K562 (cell line): ENCODE results near the gene GLIPR2.

Experiments
- BHLHE40 ChIP-seq: IDR thresholded peaks from 2 replicates; pipeline ENCODE4 v1.6.1; 2011; ENCODE audit warnings: low read length, improper control_type of control experiment
- CTCF ChIP-seq, 3 experiments: IDR thresholded peaks in 2 of 3; conservative IDR thresholded peaks in 1 of 3; 2 replicates each; pipeline ENCODE4 v1.5.1; 2011 to 2012; ENCODE audit warnings: low read length in 3 of 3, mild to moderate bottlenecking in 3 of 3, control low read depth in 2 of 3, improper control_type of control experiment in 1 of 3, inconsistent platforms in 1 of 3, low read depth in 1 of 3, mixed read lengths in 1 of 3, moderate library complexity in 1 of 3; ENCODE audit not compliant: insufficient read depth in 2 of 3
- EHMT2 ChIP-seq: fragments of 450-650 bp; IDR thresholded peaks from 2 replicates; pipeline ENCODE4 v1.6.1; 2018; ENCODE audit warnings: antibody characterized with exemption
- EZH2 ChIP-seq: IDR thresholded peaks from 2 replicates; pipeline ENCODE4 v1.6.1; 2012; ENCODE audit warnings: low read depth, mild to moderate bottlenecking, inconsistent platforms, low read length, borderline replicate concordance
- HDAC2 ChIP-seq: fragments of 450-650 bp; IDR thresholded peaks from 2 replicates; pipeline ENCODE4 v1.6.1; 2016; ENCODE audit warnings: mild to moderate bottlenecking
- JUN ChIP-seq, 2 experiments: sonication (generic) in 1 of 2; formaldehyde crosslinking in 1 of 2; IDR thresholded peaks; 2 replicates each; pipeline versions ENCODE4 v1.6.1 to v1.8.0; 2012 to 2022; ENCODE audit warnings: borderline replicate concordance in 2 of 2, mild to moderate bottlenecking in 2 of 2, improper control_type of control experiment in 1 of 2, low read depth in 1 of 2, low read length in 1 of 2, missing genetic modification reagents in 1 of 2
- KLF6 ChIP-seq: fragments of 250-450 bp; sonication (Bioruptor Pico); IDR thresholded peaks from 2 replicates; pipeline ENCODE4 v1.4.0; 2020; ENCODE audit warnings: mild to moderate bottlenecking, moderate library complexity, borderline replicate concordance
- NR1H2 ChIP-seq: sonication (generic); formaldehyde crosslinking; IDR thresholded peaks from 2 replicates; pipeline ENCODE4 v1.4.0; 2020; ENCODE audit warnings: mild to moderate bottlenecking, missing genetic modification reagents
- POLR2G ChIP-seq: fragments of 200-400 bp; formaldehyde crosslinking; IDR thresholded peaks from 2 replicates; pipeline ENCODE4 v1.6.1; 2017; ENCODE audit warnings: low read depth, mild to moderate bottlenecking, antibody characterized with exemption, low read length, moderate library complexity
- PRPF4 ChIP-seq: fragments of 200-400 bp; formaldehyde crosslinking; IDR thresholded peaks from one replicate; pipeline ENCODE4 v1.6.1; 2017; ENCODE audit warnings: low read length, low read depth, mild to moderate bottlenecking; ENCODE audit not compliant: insufficient read depth, poor library complexity, severe bottlenecking
- RAD21 ChIP-seq, 2 experiments: fragments of 250-450 bp in 1 of 2; fragments of 450-650 bp in 1 of 2; sonication (Bioruptor Pico) in 1 of 2; formaldehyde crosslinking in 1 of 2; IDR thresholded peaks in 1 of 2; conservative IDR thresholded peaks in 1 of 2; 2 replicates each; pipeline versions ENCODE4 v1.4.0 to v1.8.0; 2020 to 2022; ENCODE audit warnings: mild to moderate bottlenecking in 2 of 2, moderate library complexity in 1 of 2
- REST ChIP-seq, 2 experiments: fragments of 450-650 bp; formaldehyde crosslinking in 1 of 2; IDR thresholded peaks; 2 replicates each; pipeline versions ENCODE4 v1.4.0 to v1.6.1; 2014 to 2020; ENCODE audit warnings: mild to moderate bottlenecking in 2 of 2, borderline replicate concordance in 1 of 2, low read depth in 1 of 2
- TF ChIP-seq, protein P1 (sequence below): sonication (generic); formaldehyde crosslinking; IDR thresholded peaks from 2 replicates; pipeline ENCODE4 v1.8.0; 2023; ENCODE audit warnings: missing genetic modification reagents, mild to moderate bottlenecking, borderline replicate concordance

DNA sequence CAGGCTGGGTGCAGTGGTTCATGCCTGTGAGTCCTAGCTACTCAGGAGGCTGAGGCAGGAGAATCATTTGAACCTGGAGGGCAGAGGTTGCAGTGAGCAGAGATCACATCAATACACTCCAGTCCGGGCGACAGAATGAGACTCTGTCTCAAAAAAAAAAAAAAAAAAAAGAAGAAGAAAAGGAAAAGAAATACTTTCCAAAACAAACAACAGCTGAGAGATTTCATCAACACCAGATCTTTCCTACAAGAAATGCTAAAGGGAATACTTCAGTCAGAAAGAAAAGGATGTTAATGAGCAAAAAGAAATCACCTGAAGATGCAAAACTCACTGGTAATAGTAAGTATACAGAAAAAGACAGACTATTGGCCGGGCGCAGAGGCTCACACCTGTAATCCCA is 41.0 kb downstream of the GLIPR2 start:
- no peak for TF ChIP-seq NR1H2 (CRISPR knock-in tag)
- TF ChIP-seq, protein P1, sequence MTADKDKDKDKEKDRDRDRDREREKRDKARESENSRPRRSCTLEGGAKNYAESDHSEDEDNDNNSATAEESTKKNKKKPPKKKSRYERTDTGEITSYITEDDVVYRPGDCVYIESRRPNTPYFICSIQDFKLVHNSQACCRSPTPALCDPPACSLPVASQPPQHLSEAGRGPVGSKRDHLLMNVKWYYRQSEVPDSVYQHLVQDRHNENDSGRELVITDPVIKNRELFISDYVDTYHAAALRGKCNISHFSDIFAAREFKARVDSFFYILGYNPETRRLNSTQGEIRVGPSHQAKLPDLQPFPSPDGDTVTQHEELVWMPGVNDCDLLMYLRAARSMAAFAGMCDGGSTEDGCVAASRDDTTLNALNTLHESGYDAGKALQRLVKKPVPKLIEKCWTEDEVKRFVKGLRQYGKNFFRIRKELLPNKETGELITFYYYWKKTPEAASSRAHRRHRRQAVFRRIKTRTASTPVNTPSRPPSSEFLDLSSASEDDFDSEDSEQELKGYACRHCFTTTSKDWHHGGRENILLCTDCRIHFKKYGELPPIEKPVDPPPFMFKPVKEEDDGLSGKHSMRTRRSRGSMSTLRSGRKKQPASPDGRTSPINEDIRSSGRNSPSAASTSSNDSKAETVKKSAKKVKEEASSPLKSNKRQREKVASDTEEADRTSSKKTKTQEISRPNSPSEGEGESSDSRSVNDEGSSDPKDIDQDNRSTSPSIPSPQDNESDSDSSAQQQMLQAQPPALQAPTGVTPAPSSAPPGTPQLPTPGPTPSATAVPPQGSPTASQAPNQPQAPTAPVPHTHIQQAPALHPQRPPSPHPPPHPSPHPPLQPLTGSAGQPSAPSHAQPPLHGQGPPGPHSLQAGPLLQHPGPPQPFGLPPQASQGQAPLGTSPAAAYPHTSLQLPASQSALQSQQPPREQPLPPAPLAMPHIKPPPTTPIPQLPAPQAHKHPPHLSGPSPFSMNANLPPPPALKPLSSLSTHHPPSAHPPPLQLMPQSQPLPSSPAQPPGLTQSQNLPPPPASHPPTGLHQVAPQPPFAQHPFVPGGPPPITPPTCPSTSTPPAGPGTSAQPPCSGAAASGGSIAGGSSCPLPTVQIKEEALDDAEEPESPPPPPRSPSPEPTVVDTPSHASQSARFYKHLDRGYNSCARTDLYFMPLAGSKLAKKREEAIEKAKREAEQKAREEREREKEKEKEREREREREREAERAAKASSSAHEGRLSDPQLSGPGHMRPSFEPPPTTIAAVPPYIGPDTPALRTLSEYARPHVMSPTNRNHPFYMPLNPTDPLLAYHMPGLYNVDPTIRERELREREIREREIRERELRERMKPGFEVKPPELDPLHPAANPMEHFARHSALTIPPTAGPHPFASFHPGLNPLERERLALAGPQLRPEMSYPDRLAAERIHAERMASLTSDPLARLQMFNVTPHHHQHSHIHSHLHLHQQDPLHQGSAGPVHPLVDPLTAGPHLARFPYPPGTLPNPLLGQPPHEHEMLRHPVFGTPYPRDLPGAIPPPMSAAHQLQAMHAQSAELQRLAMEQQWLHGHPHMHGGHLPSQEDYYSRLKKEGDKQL (CRISPR knock-in tag), result no peak
- TF ChIP-seq POLR2G, result no peak
- TF ChIP-seq BHLHE40, result no peak
- TF ChIP-seq EHMT2, result no peak
- TF ChIP-seq RAD21 (CRISPR knock-in tag; conservative IDR thresholded peaks at IDR 0.05 in 1 of 2, IDR thresholded peaks at IDR 0.05 in 1 of 2), result no peak
- TF ChIP-seq JUN (IDR thresholded peaks at IDR 0.05; ENCODE audit: borderline replicate concordance, low read depth, low read length), result no peak
- no peak for TF ChIP-seq JUN (CRISPR knock-in tag; IDR thresholded peaks at IDR 0.05; ENCODE audit: borderline replicate concordance)
- TF ChIP-seq REST (IDR thresholded peaks at IDR 0.05; ENCODE audit: borderline replicate concordance), result no peak
- no peak for TF ChIP-seq REST (CRISPR knock-in tag; IDR thresholded peaks at IDR 0.05; ENCODE audit: low read depth)
- TF ChIP-seq CTCF (IDR thresholded peaks at IDR 0.05 in 2 of 3, conservative IDR thresholded peaks at IDR 0.05 in 1 of 3; ENCODE audit: insufficient read depth in 2 of 3, low read depth in 1 of 3, low read length in 3 of 3), result no peak
- no peak for TF ChIP-seq KLF6 (CRISPR knock-in tag)
- no peak for TF ChIP-seq PRPF4
- no peak for TF ChIP-seq EZH2
- TF ChIP-seq HDAC2, result no peak
